Stimulated activated CD4-positive, alpha-beta T cell treated with anti-CD3 and anti-CD28 coated beads, TNF-alpha, amount 100 ng/mL, for 1 hour (primary cell): Measurements from ENCODE around the gene MPP4.

Experiments used
- DNase-seq, 3 donors: peaks; one replicate each; pipeline ENCODE4 v3.0.0-alpha.2; 2020; ENCODE audit warnings: low read depth in 3 of 3, low spot score in 1 of 3

MPP4 gene, protein sequence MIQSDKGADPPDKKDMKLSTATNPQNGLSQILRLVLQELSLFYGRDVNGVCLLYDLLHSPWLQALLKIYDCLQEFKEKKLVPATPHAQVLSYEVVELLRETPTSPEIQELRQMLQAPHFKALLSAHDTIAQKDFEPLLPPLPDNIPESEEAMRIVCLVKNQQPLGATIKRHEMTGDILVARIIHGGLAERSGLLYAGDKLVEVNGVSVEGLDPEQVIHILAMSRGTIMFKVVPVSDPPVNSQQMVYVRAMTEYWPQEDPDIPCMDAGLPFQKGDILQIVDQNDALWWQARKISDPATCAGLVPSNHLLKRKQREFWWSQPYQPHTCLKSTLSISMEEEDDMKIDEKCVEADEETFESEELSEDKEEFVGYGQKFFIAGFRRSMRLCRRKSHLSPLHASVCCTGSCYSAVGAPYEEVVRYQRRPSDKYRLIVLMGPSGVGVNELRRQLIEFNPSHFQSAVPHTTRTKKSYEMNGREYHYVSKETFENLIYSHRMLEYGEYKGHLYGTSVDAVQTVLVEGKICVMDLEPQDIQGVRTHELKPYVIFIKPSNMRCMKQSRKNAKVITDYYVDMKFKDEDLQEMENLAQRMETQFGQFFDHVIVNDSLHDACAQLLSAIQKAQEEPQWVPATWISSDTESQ

GRCh38 chr2:201698588-201699226 lies at the start of gene MPP4:
Gene MPP4, minus strand, starts transcription at chr2:201698644. Its CDS starts 4,690 bp downstream, at chr2:201693954.
- DNase-seq, result no peak

GRCh38 chr2:201746551-201746950 lies 48.1 kb upstream of the MPP4 start:
- DNase-seq, result no peak

- DNase-seq, result no peak
Observed at GRCh38 chr2:201735486-201735885, 37.0 kb upstream of the MPP4 start.

DNA sequence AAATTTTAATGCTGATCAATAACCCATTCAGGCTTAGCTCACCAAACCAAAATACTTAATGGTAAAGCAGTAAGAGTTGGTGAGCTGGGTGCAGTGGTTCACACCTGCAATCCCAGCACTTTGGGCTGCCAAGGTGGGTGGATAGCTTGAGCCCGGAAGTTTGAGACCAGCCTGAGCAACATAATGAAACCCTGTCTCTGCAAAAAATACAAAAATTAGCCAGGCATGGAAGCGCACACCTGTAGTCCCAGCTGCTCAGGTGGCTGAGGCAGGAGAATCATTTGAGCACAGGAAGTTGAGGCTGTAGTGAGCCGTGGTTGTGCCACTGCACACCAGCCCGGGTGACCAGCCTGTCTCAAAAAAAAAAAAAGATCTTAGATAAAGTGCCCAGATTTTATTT lies 35.7 kb upstream of the MPP4 start:
- DNase-seq, result no peak

DNA sequence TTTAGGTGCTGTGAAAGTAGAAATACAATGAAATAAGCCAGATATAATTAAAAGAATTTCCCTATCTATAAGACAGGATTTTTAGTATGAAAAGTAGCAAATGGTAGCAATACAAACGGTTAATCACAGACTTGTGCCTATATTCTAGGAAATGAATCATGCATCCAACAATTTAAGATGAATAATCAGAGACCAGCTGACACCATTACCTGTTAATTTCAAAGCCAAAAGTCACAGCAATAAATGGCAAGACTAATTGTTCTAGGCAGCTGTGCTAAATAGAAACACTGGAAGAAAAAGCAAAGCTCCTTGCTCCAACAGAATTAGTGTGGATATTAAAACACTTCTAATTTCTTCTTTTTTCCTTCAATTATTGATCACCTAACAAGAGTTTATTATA lies 35.1 kb upstream of the MPP4 start:
- no peak for DNase-seq

DNA sequence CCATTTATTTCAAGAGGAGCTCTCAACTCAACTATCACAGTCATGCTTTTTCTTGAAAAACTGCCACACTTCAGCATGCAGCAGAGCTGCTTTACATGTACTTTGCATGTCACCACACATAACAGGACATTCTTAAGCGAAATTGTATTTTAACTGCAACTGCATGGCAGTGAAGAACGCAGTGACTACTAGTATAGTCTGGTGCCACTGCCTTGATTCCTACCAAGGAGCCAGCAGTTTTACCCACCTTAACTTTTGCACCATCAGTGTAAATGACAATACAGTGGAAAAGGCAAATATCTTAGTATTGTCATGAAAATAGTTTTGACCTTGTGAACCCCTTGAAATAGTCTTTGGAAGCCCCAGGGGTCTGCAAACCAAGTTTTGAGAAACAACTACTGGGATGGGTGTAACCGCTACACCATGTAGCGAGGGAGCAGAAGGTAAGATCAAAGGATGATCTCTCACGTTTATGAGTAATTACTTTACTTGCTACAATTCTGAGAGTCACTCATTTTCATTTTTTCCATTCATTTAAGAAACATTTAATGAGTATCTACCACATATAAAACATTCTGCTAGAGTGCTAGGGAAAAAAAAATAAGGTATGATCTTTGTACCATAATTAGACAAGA lies 32.3 kb upstream of the MPP4 start:
- no peak for DNase-seq

GRCh38 chr2:201715459-201715858 lies 17.0 kb upstream of the MPP4 start:
- DNase-seq, result no peak

GRCh38 chr2:201712726-201713125 lies 14.3 kb upstream of the MPP4 start:
- no peak for DNase-seq

GRCh38 chr2:201709747-201710146 lies 11.3 kb upstream of the MPP4 start:
- DNase-seq, result no peak

- DNase-seq, result no peak
Observed at GRCh38 chr2:201709049-201709448, 10.6 kb upstream of the MPP4 start.

DNA sequence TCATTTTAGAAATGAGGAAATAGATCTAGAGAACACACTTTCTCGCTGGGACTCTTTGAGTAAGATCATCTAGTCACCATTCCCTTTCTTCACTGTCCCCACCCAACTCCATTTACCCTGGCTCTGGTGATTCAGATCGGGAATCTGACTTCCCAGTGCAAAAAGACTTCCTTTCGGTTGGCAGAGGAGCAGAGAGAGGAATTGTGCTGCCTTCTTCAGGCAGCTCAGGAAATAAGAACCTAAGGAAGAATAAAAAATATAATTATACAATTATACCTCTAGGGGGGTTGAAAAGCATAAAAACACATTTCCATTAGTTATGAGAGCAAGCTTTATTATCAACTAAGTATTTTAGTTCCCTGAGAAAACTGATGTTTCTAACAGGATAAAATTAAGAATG lies 9.3 kb upstream of the MPP4 start:
- DNase-seq, result no peak

- no peak for DNase-seq
Observed at GRCh38 chr2:201707142-201707541, 8.7 kb upstream of the MPP4 start.

GRCh38 chr2:201704536-201704935 lies 6.1 kb upstream of the MPP4 start:
- DNase-seq, result no peak

GRCh38 chr2:201701646-201702045 lies 3.2 kb upstream of the MPP4 start:
- DNase-seq, result no peak

GRCh38 chr2:201699416-201699815 lies 972 bp upstream of the MPP4 start:
- DNase-seq, result no peak

DNA sequence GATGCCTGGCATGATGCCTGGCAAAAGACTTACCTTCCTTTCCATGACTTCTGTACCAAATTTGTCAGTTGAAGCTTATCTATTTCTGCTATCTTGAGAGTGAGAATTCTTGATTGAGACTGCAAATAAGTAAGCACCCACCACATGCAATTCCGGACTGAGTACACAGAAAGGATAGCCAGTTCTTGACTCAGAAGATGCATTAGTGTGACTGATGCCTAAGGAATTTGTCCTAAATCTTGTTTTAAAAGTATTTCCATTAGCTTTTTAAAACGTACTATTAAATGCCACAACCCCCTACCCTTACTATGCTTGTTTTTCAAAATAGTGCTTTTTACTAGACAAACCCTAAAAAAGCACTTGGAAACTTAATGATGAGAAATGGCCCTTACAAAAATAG lies 545 bp downstream of the MPP4 start:
- DNase-seq, result no peak

GRCh38 chr2:201696151-201696659 lies 2.2 kb downstream of the MPP4 start:
- DNase-seq, result no peak

DNA sequence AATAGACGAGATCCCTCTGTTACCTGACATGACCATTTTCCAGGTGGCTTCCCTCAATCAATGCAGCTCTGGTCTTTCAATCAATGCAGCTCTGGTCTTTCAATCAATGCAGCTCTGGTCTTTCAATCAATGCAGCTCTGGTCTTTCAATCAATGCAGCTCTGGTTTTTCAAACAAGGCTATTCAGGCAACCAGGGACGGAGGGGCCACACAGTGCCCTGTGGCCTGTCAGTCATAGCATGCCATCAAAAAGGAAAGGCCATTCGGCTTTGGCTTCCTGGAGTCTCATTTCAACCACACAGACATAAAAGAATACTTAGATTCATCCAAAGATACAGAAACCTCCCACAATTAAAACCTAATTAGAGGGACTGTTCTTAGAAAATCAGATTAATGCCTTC lies 13.3 kb downstream of the MPP4 start:
- no peak for DNase-seq

DNA sequence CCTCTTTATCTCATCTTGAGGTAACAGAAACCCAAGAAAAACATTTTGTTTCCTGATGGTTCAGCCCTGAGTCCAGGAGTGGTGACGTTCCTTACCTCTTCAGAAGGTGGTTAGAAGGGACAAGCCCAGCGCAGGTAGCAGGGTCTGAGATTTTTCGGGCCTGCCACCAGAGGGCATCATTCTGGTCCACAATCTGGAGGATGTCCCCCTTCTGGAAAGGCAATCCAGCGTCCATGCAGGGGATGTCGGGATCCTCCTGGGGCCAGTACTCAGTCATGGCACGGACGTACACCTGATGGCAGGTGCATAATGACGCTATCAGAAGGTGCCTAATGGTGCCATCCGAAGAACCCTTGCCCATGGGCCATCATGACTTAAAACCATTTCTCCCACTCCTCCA lies 17.7 kb downstream of the MPP4 start:
- no peak for DNase-seq

DNA sequence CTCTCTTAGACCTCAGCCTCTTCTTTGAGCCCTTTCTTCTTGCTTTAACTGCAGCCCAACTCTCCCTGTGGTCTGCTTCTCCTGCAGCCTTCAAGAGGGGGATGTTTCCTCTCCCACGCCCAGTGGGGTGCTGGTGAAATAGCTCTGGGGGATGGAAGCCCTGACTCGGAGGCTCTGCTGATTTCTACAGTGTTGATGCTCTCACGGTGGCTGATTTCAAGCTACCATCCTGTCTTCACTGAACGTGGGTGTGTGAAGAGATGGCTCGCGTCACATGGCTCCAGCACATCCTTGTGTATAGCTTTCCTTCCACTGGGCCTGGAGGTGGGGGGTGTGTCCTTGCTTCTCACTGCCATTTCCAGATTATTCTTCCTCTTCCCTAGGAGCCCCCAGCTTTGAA lies 20.0 kb downstream of the MPP4 start:
- DNase-seq, result no peak

DNA sequence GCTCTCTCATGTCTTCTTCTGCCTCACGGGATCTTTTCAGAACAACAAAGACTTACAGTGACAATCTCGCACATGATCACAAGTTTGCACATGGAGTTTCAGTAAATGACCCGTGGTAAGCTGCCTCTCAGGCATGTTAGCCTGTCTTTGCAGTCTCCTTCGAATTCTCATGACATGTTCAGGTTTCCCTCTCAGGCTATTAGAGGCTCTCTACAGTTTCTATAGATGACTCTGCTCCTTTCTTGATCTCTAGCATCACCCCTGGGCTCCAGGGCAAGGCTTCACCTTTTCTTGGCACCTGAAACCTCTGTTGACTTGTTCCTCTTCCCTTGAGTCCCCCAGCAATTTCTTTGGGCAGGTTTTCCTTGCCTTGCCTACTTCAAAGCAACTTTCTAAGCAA lies 23.0 kb downstream of the MPP4 start:
- no peak for DNase-seq

DNA sequence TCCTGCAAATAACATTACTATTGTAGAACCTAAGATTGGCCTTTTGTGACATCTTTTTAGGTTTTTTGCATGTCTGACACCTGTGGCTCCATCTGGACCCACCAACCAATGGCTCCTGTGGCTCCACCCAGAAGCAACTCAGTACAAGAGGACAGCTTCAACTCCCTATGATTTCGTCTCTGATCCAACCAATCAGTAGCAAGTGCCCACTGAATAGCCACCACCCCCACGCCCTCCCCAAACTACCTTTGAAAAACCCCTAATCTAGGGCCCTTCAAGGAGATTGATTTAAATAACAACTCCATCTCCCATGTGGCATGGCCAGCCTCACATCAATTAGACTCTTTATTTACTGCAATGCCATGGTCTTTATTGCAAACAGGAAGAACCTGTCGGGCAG lies 23.6 kb downstream of the MPP4 start:
- no peak for DNase-seq
